ENCODE results near the gene FGD6. TPM values are rescaled to one million over a fixed set of nuclear protein-coding genes. Genes with fewer than 3 reads are reported as not detected.

FGD6 gene
- total and polyA plus RNA-seq, 2 experiments from 2014 or later: 12.9 to 32.4 TPM

DNA sequence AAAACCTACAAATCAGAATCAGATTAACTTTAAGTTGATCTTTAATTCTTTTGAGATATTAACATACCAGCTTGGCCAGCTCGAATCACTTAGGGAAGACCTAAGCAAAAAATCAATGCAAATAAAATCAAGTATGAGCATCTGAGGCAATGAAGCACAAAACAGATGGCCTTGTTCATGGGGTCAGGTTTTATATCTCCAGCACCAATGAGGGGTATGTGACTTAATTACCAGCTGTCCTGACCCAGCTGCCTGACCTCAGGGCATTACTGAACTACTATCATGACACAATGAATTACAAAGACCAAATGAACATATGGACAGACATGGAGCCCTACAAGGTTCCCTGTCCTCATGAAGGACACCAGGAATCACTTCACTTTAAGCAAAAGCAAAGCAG is 70.5 kb downstream of the FGD6 start:
- H3K27ac ChIP-seq (ENCODE audit: low read depth): no peak overlapping the region
- no peak overlapping the region for H3K4me3 ChIP-seq
- peaks cover 5% of the 10 kb centered on the region; the same call in 1 of the 2 replicates for H3K36me3 ChIP-seq (ENCODE audit: insufficient read depth)
- no peaks in the 10 kb centered on the region; the same call in 1 of the 2 replicates for H3K4me1 ChIP-seq (ENCODE audit: insufficient read depth)
- H3K4me3 Mint-ChIP-seq: no peak overlapping the region
- ATAC-seq: no peak
- H3K79me2 ChIP-seq (replicated peaks; ENCODE audit: insufficient read depth): no peaks in the 10 kb centered on the region
- H2AFZ ChIP-seq: no peak overlapping the region
- peaks cover 41% of the 10 kb centered on the region for H3K36me3 Mint-ChIP-seq (ENCODE audit: low read depth)
- H3K4me2 ChIP-seq: no peak overlapping the region
- H3K9me2 ChIP-seq (ENCODE audit: insufficient read depth): no peaks in the 10 kb centered on the region
- no peaks in the 10 kb centered on the region for H4K20me1 ChIP-seq (replicated peaks; ENCODE audit: insufficient read depth)
- peaks cover 5% of the 10 kb centered on the region; the same call in 2 of the 3 replicates for H3K9me3 Mint-ChIP-seq
- TF ChIP-seq CREB1 (CRISPR knock-in tag; IDR thresholded peaks at IDR 0.05; ENCODE audit: low read depth) (no peak), EZH2phosphoT487 (IDR thresholded peaks at IDR 0.05; ENCODE audit: unreplicated experiment) (no peak), POLR2AphosphoS5 (IDR thresholded peaks at IDR 0.05; ENCODE audit: low read depth) (no peak), STAT1 (IDR thresholded peaks at IDR 0.05; ENCODE audit: unreplicated experiment) (no peak), ZNF114 (CRISPR knock-in tag; IDR thresholded peaks at IDR 0.05) (no peak), EZH2 (IDR thresholded peaks at IDR 0.05; ENCODE audit: low read depth, unreplicated experiment) (no peak), ZNF331 (CRISPR knock-in tag; IDR thresholded peaks at IDR 0.05; ENCODE audit: low read depth) (no peak), JUNB (IDR thresholded peaks at IDR 0.05; ENCODE audit: unreplicated experiment) (no peak), NANOG (IDR thresholded peaks at IDR 0.05; ENCODE audit: borderline replicate concordance) (no peak)
- TF ChIP-seq, protein P1, sequence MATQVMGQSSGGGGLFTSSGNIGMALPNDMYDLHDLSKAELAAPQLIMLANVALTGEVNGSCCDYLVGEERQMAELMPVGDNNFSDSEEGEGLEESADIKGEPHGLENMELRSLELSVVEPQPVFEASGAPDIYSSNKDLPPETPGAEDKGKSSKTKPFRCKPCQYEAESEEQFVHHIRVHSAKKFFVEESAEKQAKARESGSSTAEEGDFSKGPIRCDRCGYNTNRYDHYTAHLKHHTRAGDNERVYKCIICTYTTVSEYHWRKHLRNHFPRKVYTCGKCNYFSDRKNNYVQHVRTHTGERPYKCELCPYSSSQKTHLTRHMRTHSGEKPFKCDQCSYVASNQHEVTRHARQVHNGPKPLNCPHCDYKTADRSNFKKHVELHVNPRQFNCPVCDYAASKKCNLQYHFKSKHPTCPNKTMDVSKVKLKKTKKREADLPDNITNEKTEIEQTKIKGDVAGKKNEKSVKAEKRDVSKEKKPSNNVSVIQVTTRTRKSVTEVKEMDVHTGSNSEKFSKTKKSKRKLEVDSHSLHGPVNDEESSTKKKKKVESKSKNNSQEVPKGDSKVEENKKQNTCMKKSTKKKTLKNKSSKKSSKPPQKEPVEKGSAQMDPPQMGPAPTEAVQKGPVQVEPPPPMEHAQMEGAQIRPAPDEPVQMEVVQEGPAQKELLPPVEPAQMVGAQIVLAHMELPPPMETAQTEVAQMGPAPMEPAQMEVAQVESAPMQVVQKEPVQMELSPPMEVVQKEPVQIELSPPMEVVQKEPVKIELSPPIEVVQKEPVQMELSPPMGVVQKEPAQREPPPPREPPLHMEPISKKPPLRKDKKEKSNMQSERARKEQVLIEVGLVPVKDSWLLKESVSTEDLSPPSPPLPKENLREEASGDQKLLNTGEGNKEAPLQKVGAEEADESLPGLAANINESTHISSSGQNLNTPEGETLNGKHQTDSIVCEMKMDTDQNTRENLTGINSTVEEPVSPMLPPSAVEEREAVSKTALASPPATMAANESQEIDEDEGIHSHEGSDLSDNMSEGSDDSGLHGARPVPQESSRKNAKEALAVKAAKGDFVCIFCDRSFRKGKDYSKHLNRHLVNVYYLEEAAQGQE (IDR thresholded peaks at IDR 0.05; ENCODE audit: unreplicated experiment): no peak
- TF ChIP-seq, protein P2, sequence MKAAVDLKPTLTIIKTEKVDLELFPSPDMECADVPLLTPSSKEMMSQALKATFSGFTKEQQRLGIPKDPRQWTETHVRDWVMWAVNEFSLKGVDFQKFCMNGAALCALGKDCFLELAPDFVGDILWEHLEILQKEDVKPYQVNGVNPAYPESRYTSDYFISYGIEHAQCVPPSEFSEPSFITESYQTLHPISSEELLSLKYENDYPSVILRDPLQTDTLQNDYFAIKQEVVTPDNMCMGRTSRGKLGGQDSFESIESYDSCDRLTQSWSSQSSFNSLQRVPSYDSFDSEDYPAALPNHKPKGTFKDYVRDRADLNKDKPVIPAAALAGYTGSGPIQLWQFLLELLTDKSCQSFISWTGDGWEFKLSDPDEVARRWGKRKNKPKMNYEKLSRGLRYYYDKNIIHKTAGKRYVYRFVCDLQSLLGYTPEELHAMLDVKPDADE (IDR thresholded peaks at IDR 0.05): no peak
- TF ChIP-seq, protein P3, sequence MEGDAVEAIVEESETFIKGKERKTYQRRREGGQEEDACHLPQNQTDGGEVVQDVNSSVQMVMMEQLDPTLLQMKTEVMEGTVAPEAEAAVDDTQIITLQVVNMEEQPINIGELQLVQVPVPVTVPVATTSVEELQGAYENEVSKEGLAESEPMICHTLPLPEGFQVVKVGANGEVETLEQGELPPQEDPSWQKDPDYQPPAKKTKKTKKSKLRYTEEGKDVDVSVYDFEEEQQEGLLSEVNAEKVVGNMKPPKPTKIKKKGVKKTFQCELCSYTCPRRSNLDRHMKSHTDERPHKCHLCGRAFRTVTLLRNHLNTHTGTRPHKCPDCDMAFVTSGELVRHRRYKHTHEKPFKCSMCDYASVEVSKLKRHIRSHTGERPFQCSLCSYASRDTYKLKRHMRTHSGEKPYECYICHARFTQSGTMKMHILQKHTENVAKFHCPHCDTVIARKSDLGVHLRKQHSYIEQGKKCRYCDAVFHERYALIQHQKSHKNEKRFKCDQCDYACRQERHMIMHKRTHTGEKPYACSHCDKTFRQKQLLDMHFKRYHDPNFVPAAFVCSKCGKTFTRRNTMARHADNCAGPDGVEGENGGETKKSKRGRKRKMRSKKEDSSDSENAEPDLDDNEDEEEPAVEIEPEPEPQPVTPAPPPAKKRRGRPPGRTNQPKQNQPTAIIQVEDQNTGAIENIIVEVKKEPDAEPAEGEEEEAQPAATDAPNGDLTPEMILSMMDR (conservative IDR thresholded peaks at IDR 0.05; ENCODE audit: low read depth in 2 of 2): no peak
- TF ChIP-seq, protein P4, sequence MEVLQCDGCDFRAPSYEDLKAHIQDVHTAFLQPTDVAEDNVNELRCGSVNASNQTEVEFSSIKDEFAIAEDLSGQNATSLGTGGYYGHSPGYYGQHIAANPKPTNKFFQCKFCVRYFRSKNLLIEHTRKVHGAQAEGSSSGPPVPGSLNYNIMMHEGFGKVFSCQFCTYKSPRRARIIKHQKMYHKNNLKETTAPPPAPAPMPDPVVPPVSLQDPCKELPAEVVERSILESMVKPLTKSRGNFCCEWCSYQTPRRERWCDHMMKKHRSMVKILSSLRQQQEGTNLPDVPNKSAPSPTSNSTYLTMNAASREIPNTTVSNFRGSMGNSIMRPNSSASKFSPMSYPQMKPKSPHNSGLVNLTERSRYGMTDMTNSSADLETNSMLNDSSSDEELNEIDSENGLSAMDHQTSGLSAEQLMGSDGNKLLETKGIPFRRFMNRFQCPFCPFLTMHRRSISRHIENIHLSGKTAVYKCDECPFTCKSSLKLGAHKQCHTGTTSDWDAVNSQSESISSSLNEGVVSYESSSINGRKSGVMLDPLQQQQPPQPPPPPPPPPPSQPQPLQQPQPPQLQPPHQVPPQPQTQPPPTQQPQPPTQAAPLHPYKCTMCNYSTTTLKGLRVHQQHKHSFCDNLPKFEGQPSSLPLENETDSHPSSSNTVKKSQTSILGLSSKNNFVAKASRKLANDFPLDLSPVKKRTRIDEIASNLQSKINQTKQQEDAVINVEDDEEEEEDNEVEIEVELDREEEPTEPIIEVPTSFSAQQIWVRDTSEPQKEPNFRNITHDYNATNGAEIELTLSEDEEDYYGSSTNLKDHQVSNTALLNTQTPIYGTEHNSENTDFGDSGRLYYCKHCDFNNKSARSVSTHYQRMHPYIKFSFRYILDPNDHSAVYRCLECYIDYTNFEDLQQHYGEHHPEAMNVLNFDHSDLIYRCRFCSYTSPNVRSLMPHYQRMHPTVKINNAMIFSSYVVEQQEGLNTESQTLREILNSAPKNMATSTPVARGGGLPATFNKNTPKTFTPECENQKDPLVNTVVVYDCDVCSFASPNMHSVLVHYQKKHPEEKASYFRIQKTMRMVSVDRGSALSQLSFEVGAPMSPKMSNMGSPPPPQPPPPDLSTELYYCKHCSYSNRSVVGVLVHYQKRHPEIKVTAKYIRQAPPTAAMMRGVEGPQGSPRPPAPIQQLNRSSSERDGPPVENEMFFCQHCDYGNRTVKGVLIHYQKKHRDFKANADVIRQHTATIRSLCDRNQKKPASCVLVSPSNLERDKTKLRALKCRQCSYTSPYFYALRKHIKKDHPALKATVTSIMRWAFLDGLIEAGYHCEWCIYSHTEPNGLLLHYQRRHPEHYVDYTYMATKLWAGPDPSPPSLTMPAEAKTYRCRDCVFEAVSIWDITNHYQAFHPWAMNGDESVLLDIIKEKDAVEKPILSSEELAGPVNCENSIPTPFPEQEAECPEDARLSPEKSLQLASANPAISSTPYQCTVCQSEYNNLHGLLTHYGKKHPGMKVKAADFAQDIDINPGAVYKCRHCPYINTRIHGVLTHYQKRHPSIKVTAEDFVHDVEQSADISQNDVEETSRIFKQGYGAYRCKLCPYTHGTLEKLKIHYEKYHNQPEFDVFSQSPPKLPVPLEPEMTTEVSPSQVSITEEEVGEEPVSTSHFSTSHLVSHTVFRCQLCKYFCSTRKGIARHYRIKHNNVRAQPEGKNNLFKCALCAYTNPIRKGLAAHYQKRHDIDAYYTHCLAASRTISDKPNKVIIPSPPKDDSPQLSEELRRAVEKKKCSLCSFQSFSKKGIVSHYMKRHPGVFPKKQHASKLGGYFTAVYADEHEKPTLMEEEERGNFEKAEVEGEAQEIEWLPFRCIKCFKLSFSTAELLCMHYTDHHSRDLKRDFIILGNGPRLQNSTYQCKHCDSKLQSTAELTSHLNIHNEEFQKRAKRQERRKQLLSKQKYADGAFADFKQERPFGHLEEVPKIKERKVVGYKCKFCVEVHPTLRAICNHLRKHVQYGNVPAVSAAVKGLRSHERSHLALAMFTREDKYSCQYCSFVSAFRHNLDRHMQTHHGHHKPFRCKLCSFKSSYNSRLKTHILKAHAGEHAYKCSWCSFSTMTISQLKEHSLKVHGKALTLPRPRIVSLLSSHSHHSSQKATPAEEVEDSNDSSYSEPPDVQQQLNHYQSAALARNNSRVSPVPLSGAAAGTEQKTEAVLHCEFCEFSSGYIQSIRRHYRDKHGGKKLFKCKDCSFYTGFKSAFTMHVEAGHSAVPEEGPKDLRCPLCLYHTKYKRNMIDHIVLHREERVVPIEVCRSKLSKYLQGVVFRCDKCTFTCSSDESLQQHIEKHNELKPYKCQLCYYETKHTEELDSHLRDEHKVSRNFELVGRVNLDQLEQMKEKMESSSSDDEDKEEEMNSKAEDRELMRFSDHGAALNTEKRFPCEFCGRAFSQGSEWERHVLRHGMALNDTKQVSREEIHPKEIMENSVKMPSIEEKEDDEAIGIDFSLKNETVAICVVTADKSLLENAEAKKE (CRISPR knock-in tag; IDR thresholded peaks at IDR 0.05): no peak
- peaks cover 23% of the 10 kb centered on the region for H3K4me1 Mint-ChIP-seq
- H3F3A ChIP-seq (replicated peaks; ENCODE audit: low read depth): no peaks in the 10 kb centered on the region
- H3K27me3 Mint-ChIP-seq (ENCODE audit: insufficient read depth, low read depth, poor library complexity): peaks cover 1% of the 10 kb centered on the region
- H3K27me3 ChIP-seq (ENCODE audit: insufficient read depth): no peaks in the 10 kb centered on the region
- H3K27ac Mint-ChIP-seq: peak overlapping the region; percentile 65; the same call in 1 of the 2 replicates
- DNase-seq (ENCODE audit: low spot score): no peak
